GM19043 (cell line): ENCODE results near the gene ULK1.

ENCODE experiments used
- ATAC-seq: cut with Tn5 transposase; IDR thresholded peaks from one replicate; pipeline ENCODE4 v1.9.1; 2021; ENCODE audit warnings: low read depth; ENCODE audit not compliant: unreplicated experiment

The ULK1 gene

DNA sequence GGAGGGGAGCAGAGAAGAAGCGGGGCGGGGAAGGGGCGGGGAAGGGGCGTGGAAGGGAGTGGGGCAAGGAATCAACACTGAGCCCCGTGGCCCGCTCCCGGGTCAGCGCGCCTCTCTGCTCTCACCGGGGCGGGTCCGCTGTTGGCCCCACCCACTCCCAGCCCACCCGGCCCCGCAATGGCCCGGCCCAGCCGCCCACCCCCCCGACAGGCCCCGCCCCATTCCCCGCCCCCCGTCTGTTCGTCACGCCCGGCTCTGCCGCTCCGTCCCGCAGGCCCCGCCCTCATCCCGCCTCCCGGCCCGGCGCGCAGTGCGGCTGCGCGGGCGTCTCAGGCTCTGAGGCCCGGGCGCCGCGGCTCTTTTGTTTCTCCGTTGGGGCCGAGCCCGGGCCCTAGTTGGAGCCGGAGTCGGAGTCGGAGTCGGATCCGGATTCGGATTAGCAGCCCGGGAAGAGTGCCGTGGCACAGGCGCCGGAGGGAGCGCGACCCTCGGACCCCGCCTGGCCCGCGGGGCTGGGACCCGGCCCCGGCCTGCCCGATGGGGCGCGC lies at the start of gene ULK1:
ULK1 (plus strand) TSS at position 310 of the 548 bp plus-strand sequence. CDS start 380 bp downstream, outside the sequence.
- peak; percentile 69 for ATAC-seq

- ATAC-seq = no peak
Measured at GRCh38 chr12:131844656-131845055, 49.8 kb upstream of the ULK1 start.

GRCh38 chr12:131845121-131845520 lies 49.3 kb upstream of the ULK1 start:
- no peak for ATAC-seq

- no peak for ATAC-seq
Measured at GRCh38 chr12:131847456-131847855, 47.0 kb upstream of the ULK1 start.

GRCh38 chr12:131848753-131849152 lies 45.7 kb upstream of the ULK1 start:
- ATAC-seq = no peak

DNA sequence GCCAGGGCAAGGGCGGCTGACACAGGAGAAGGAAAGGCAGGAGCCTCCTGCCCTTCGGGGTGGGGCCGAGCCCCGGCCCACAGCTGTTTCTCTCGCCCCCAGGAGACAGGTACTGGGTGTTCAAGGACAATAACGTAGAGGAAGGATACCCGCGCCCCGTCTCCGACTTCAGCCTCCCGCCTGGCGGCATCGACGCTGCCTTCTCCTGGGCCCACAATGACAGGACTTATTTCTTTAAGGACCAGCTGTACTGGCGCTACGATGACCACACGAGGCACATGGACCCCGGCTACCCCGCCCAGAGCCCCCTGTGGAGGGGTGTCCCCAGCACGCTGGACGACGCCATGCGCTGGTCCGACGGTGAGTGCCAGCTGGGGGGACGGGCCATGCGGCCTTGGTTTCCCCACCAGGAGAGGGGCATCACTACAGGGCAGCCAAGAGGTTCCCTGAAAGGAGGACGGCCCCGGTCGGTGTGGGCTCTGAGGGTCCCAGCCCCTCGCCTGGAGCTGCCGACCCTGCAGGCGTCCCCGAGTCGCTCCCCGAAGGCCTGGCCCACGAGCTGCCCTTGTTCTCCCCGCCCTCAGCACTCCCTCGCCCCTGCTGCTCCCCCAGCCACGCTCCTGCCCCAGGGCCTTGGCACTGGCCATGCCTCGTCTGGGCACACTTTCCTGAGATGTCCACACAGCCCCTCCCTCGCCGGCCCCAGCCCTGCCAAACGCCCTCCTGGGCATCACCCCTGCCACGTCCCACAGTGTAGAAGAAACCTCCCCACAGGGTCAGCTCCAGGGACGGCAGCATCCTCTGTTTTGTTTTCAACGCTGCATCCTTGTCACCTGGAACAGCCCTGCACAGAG lies 44.5 kb upstream of the ULK1 start:
- ATAC-seq = no peak

DNA sequence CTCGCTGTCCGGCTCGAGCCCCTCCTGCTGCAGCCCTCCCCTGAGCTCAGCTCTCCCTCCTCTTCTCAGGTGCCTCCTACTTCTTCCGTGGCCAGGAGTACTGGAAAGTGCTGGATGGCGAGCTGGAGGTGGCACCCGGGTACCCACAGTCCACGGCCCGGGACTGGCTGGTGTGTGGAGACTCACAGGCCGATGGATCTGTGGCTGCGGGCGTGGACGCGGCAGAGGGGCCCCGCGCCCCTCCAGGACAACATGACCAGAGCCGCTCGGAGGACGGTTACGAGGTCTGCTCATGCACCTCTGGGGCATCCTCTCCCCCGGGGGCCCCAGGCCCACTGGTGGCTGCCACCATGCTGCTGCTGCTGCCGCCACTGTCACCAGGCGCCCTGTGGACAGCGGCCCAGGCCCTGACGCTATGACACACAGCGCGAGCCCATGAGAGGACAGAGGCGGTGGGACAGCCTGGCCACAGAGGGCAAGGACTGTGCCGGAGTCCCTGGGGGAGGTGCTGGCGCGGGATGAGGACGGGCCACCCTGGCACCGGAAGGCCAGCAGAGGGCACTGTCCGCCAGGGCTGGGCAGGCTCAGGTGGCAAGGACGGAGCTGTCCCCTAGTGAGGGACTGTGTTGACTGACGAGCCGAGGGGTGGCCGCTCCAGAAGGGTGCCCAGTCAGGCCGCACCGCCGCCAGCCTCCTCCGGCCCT lies 43.4 kb upstream of the ULK1 start:
- no peak for ATAC-seq

GRCh38 chr12:131851741-131852550 lies 42.5 kb upstream of the ULK1 start:
- ATAC-seq = no peak

GRCh38 chr12:131852551-131853299 lies 41.7 kb upstream of the ULK1 start:
- ATAC-seq = no peak

DNA sequence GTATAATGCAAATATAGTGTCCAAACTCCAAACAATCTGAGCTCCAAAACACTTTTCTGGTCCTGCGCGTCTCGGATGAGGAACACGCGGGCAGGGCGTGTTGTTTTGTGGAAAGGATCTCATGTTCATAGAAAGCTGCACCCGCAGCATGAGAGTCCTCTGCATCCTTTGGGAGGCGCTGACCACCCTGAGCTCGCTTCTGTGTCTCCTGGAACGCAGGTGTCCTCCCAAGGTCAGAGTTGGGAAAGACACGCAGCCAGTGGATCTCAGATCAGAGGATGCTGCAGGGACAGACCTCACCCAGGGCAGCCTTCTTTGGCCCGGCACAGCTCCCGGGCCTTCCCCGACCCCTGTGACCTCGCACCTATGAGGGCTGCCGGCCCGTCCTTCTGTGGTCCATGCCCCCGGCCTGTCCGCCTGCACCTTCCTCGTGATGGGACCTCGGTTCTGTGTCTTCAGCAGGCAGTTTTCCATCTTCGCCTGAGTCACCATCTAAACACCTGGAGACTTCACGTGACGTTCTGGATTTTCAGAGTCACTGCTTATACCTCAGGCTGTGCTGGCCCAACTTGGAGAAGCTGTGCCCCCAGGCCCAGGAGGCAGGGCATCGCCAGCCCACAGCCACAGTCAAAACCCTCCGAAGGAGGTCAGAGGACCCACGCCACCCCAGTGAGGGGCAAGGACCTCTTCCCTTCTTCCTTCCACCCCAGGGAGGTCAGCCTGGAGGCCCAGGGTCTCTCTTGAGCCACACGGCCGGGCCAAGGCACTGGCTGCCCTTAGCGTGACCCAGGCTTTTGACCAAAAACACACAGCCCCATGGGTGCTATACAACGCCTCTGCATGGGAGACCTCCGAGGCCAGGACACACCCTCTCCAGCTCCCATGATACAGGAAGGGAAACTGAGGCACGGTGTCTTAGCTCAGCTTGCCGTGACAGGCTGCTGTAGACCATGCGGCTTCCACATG lies 40.3 kb upstream of the ULK1 start:
- no peak for ATAC-seq

- ATAC-seq = no peak
Measured at GRCh38 chr12:131854861-131855476, 39.5 kb upstream of the ULK1 start.

DNA sequence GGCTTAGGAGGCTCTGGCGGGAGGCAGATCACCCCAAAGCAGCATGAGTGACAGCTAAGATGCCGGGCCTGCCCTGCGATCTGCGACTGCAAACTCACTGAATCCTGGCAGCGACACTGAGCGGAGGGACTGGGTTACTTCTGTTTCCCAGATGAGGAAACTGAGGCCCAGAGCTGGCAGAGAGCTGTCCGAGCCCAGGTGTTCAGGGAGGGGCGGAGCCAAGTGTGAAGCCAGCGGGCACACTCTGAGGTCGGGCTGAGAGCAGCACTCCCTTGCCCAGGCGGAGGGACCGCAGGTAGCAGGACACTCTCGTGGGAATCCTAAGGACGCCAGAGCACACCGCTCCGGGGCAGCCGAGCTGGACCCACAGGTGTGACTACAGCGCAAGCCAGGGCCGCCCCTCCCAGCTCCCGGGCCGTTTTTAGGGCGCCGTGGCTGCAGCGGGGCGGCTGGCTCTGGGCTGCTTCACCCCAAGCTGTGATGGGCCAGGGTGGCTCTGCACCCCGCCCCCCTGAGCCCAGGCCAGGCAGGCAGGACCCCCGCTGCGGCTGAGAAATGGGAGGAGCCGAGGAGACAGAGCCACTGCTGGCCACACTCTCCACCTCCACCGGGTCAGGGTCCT lies 38.8 kb upstream of the ULK1 start:
- no peak for ATAC-seq

DNA sequence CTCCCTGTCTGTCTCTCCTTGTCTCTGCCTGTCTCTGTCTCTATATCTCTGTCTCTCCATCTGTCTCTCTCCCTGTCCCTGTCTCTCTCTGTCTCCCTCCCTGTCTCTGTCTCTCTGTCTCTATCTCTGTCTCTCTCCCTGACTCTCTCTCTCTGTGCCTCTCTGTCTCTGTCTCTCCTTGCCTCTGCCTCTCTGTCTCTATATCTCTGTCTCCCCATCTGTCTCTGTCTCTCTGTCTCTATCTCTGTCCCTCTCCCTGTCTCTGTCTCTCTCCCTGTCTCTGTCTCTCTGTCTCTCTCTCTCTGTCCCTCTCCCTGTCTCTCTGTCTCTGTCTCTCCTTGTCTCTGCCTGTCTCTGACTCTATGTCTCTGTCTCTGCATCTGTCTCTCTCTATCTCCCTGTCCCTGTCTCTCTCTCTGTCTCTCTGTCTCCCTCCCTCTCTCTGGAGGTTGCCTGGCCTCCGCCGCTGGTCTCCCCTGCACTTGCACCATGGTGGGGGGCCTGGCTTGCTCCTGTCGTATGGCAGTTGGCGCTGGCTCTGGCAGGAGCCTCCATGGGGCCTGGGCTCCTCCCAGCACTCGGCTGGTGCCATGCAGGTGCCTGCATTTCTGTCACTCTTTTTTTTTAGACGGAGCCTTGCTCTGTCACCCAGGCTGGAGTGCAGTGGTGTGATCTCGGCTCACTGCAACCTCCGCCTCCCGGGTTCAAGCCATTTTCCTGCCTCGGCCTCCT lies 37.9 kb upstream of the ULK1 start:
- ATAC-seq = no peak

GRCh38 chr12:131857908-131858850 lies 36.2 kb upstream of the ULK1 start:
- no peak for ATAC-seq

DNA sequence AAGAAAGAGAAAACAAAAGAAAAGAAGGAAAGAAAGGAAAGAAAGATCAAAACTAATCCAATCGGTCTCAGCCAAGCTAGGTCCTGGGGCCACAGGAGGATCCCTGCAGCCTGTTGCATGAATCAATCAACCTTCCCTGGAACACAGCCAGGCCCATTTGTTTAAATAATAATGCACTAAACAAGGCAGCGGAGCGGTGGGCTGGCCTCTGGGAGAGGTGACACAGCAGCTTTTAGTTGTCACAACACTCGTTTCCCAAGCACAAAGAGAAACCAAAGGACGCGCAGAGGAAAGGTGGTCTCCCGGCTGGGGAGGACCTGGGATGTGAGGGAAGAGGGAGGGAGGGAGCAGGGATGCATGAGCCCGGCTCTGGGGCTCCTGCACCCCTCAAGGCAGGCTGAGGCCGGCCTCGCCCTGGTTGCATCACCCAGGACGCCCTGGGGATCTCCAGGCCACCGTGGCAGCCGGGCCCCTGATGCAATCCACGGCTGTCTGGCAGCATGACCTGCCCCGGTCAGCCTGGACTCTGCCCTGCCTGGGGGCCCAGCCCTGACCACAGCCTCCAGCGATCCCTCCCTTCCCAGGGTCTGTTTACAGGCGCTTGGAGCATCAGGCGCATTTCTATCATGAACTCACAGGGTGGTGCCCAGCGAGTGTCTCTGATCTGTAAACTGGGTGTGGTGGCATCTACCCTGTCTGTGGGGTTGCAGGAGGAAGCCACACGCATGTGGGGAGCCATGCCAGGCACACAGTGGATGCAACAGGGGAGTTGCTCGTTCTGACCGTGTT lies 33.8 kb upstream of the ULK1 start:
- no peak for ATAC-seq
